CD4-positive, alpha-beta T cell (primary cell): ENCODE data around the gene CCP110. TPM values are rescaled to one million over a fixed set of nuclear protein-coding genes. Genes with fewer than 3 reads are reported as not detected.
"Not testable (repeated sequence)": the region's sequence is repeated elsewhere in the genome, so short reads cannot be mapped to it uniquely, and the experiment has no call there.

Source experiments
- ATAC-seq: fragments of 200-7000 bp; cut with Tn5 transposase; one replicate; pipeline ENCODE4 v1.10.0; 2022; ENCODE audit warnings: mild to moderate bottlenecking; ENCODE audit not compliant: poor library complexity
- CTCF ChIA-PET: fragments of 350-600 bp; sonication (Branson Sonifier 250); formaldehyde crosslinking; loops from one replicate; lab custom pipeline; 2021; ENCODE audit warnings: antibody characterized with exemption, inconsistent platforms; lab: Charles Lee
- POLR2A ChIA-PET: fragments of 350-600 bp; sonication (Branson Sonifier 250); formaldehyde crosslinking; loops from one replicate; lab custom pipeline; 2021; ENCODE audit warnings: antibody characterized with exemption, inconsistent platforms; lab: Charles Lee
- DNase-seq, 14 experiments: peaks; one replicate each; pipeline ENCODE4 v3.0.0-alpha.2; 2013 to 2020; ENCODE audit warnings: mixed read lengths in 2 of 14
- H3K27ac ChIP-seq, 2 donors: one replicate each; pipeline versions ENCODE4 v1.5.1 to v1.7.0; 2013; ENCODE audit warnings: low read length in 2 of 2, low read depth in 1 of 2, mild to moderate bottlenecking in 1 of 2
- H3K27me3 ChIP-seq, 2 experiments: 1 replicate in 1 of 2; 2 replicates in 1 of 2; pipeline versions ENCODE4 v1.6.1 to v1.7.0; 2013; ENCODE audit warnings: low read length in 2 of 2, control low read depth in 1 of 2, mild to moderate bottlenecking in 1 of 2, moderate library complexity in 1 of 2; ENCODE audit not compliant: insufficient read depth in 2 of 2, control insufficient read depth in 1 of 2
- H3K36me3 ChIP-seq: one replicate; pipeline ENCODE4 v1.6.1; 2013; ENCODE audit warnings: low read length, control low read depth; ENCODE audit not compliant: insufficient read depth
- H3K4me1 ChIP-seq: one replicate; pipeline ENCODE4 v1.6.1; 2013; ENCODE audit warnings: low read length, control low read depth; ENCODE audit not compliant: insufficient read depth
- H3K4me3 ChIP-seq: one replicate; pipeline ENCODE4 v1.5.1; 2013; ENCODE audit warnings: mild to moderate bottlenecking, low read length, moderate library complexity
- H3K9me3 ChIP-seq, 2 experiments: 1 replicate in 1 of 2; 2 replicates in 1 of 2; pipeline versions ENCODE4 v1.6.1 to v1.7.0; 2013; ENCODE audit warnings: low read length in 2 of 2, mild to moderate bottlenecking in 2 of 2, control low read depth in 1 of 2, moderate library complexity in 1 of 2; ENCODE audit not compliant: control insufficient read depth in 1 of 2, insufficient read depth in 1 of 2
- H3K27ac Mint-ChIP-seq: one replicate; pipeline ENCODE4 v1.8.0; 2020; ENCODE audit warnings: mixed read lengths
- H3K27me3 Mint-ChIP-seq: one replicate; pipeline ENCODE4 v1.8.0; 2021; ENCODE audit warnings: mixed read lengths
- H3K36me3 Mint-ChIP-seq: one replicate; pipeline ENCODE4 v1.8.0; 2021; ENCODE audit warnings: low read depth, mixed read lengths
- H3K4me1 Mint-ChIP-seq: one replicate; pipeline ENCODE4 v1.8.0; 2021; ENCODE audit warnings: low read depth, mixed read lengths
- H3K4me3 Mint-ChIP-seq: one replicate; pipeline ENCODE4 v1.8.0; 2020; ENCODE audit warnings: mild to moderate bottlenecking, mixed read lengths
- H3K9me3 Mint-ChIP-seq: one replicate; pipeline ENCODE4 v1.8.0; 2020; ENCODE audit warnings: mixed read lengths
- intact Hi-C, 2 experiments: fragments of 100-400 bp; cut with DNase I in 1 of 2; cut with micrococcal nuclease in 1 of 2; formaldehyde crosslinking; loops; one replicate each; pipeline versions ENCODE4 v1.15.1 to v1.9.0; 2023 to 2025; cut with DNase I, micrococcal nuclease
- total RNA-seq, 174 experiments: library from RNA in 2 of 174; stranded (reverse) in 2 of 174; gene quantifications; one replicate each; pipeline ENCODE4 v1.2.3 and lab custom pipeline; 2021 to 2026
- TF ChIP-seq, protein P1 (sequence below): fragments of 200-600 bp; IDR thresholded peaks from one replicate; pipeline ENCODE4 v1.8.0; 2022; ENCODE audit warnings: antibody characterized with exemption, mild to moderate bottlenecking

CCP110 gene
- total RNA-seq, 2 experiments from 2014 or later: 14.8 to 15.4 TPM

DNA sequence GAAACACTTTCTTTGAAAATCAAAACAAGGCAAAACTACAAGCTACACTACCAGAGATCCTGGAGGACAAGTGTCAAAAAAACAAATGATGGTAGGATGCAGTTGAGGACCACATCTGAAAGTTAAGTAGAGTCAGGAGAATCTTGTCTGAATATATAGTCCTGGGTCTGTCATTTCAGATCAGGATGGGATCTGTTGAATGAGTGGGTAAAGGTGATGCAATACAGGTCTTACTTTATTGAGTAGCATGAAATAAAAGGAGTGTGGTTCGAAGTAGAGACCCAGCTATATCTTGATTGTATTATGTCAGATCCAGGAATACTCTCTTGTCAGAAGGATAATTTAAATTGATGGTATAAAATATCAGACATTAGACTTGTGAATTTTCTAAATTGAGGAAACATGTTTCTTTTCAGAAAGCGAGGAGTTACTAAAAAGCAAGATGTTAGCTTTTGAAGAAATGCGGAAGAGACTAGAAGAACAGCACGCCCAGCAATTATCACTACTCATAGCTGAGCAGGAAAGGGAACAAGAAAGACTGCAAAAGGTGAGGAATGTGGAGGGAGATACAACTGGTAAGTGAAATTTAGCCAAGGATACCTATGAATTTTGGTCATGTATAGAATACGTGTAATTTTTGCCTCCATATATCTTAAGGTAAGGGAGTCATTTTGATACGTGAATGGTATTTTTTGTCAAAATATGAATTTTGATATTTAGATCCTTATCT, 16.7 kb downstream of the CCP110 start:
- H3K36me3 Mint-ChIP-seq: peaks cover 72% of the 10 kb centered on the region
- intact Hi-C loops: no loop called here
- H3K27me3 ChIP-seq: no peaks in the 10 kb centered on the region
- ChIA-PET POLR2A (no interaction called here), CTCF (interaction anchor here (1.0 to 2.4 kb wide), 2 partner anchors 12 to 14 kb away, joined by 3 to 14 read pairs; partner anchors contain the start of gene VPS35L)
- no peak overlapping the region for H3K27ac Mint-ChIP-seq
- TF ChIP-seq, protein P1, sequence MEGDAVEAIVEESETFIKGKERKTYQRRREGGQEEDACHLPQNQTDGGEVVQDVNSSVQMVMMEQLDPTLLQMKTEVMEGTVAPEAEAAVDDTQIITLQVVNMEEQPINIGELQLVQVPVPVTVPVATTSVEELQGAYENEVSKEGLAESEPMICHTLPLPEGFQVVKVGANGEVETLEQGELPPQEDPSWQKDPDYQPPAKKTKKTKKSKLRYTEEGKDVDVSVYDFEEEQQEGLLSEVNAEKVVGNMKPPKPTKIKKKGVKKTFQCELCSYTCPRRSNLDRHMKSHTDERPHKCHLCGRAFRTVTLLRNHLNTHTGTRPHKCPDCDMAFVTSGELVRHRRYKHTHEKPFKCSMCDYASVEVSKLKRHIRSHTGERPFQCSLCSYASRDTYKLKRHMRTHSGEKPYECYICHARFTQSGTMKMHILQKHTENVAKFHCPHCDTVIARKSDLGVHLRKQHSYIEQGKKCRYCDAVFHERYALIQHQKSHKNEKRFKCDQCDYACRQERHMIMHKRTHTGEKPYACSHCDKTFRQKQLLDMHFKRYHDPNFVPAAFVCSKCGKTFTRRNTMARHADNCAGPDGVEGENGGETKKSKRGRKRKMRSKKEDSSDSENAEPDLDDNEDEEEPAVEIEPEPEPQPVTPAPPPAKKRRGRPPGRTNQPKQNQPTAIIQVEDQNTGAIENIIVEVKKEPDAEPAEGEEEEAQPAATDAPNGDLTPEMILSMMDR: no peak
- DNase-seq (no peak), ATAC-seq (no peak)
- H3K27ac ChIP-seq: no peak overlapping the region
- H3K4me1 ChIP-seq: no peaks in the 10 kb centered on the region
- H3K4me1 Mint-ChIP-seq: no peaks in the 10 kb centered on the region
- no peak overlapping the region for H3K4me3 Mint-ChIP-seq
- no peak overlapping the region for H3K4me3 ChIP-seq
- H3K9me3 Mint-ChIP-seq: no peaks in the 10 kb centered on the region
- H3K9me3 ChIP-seq: no peaks in the 10 kb centered on the region
- no peaks in the 10 kb centered on the region for H3K27me3 Mint-ChIP-seq
- peaks cover 30% of the 10 kb centered on the region for H3K36me3 ChIP-seq

DNA sequence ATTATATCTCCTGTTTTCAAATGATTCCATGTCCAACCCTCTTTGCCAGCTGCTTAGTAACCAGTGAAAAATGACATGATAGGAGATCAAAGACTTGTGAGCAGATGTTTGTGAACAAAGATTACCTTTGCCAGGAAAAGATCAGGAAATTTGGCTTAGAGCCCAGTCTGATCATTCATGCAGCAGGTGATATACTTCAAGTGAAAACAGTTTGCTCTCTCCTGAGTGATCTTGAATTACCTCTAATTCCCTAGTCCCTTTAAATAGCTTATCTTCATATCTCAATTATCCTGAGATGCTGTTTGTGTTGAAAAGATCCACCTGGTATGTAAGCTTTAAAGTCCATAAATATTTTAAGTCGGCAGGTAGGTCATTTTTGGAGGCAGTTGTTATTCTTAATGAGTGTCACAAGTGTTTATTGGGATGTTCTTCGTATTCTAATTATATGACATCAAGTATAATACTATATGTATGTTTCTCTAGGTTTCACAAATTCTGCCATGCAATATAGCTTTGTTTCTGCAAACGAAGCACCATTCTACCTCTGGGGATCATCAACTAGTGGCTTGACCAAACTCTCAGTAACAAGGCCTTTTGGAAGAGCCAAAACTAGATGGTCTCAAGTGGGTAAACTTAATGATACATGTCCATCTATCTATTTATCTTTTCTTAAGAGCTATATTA, 18.5 kb downstream of the CCP110 start:
- POLR2A ChIA-PET: no interaction called here
- DNase-seq (no peak), ATAC-seq (no peak)
- no peaks in the 10 kb centered on the region for H3K9me3 Mint-ChIP-seq
- no peaks in the 10 kb centered on the region for H3K4me1 Mint-ChIP-seq
- Histone ChIP-seq H3K4me3 (no peak overlapping the region), H3K27me3 (no peaks in the 10 kb centered on the region), H3K4me1 (no peaks in the 10 kb centered on the region), H3K27ac (no peak overlapping the region), H3K36me3 (peaks cover 33% of the 10 kb centered on the region), H3K9me3 (no peaks in the 10 kb centered on the region)
- no peak overlapping the region for H3K27ac Mint-ChIP-seq
- intact Hi-C loops: no loop called here
- CTCF ChIA-PET: interaction anchor here (1.5 kb wide), 1 partner anchor 13 kb away, joined by 5 read pairs; the partner anchor contains the start of gene VPS35L
- TF ChIP-seq, protein P1: no peak
- H3K27me3 Mint-ChIP-seq: no peaks in the 10 kb centered on the region
- peaks cover 64% of the 10 kb centered on the region for H3K36me3 Mint-ChIP-seq
- H3K4me3 Mint-ChIP-seq: no peak overlapping the region

DNA sequence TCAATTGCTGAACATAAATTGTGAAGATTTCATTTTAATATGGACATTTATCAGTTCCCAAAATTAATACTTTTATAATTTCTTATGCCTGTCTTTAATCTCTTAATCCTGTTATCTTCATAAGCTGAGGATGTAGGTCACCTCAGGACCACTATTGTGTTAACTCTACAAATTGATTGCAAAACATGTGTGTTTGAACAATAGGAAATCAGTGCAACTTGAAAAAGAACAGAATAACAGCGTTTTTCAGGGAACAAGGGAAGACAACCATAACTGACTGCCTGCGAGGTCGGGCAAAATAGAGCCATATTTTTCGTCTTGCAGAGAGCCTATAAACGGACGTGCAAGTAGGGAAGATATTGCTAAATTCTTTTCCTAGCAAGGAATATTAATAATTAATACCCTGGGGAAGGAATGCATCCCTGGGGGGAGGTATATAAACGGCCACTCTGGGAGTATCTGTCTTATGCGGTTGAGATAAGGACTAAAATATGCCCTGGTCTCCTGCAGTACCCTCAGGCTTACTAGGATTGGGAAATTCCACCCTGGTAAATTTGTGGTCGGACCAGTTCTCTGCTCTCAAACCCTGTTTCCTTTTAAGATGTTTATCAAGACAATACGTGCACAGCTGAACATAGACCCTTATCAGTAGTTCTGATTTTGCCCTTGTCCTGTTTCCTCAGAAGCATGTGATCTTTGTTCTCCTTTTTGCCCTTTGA, 19.7 kb downstream of the CCP110 start:
- H3K27ac Mint-ChIP-seq, H3K9me3 ChIP-seq, intact Hi-C loops, H3K27me3 Mint-ChIP-seq, H3K4me3 ChIP-seq, H3K27ac ChIP-seq, ATAC-seq, H3K4me1 Mint-ChIP-seq, DNase-seq, H3K9me3 Mint-ChIP-seq, H3K27me3 ChIP-seq, H3K4me1 ChIP-seq, H3K4me3 Mint-ChIP-seq, POLR2A ChIA-PET: not testable (repeated sequence)
- H3K36me3 ChIP-seq: peaks cover 32% of the 10 kb centered on the region
- CTCF ChIA-PET: interaction anchor here (1.5 kb wide), 1 partner anchor 12 kb away, joined by 5 read pairs; the partner anchor contains the start of gene VPS35L
- peaks cover 74% of the 10 kb centered on the region for H3K36me3 Mint-ChIP-seq
